Skin of body (tissue), 2 donors: ENCODE measurements around the gene CTDSPL. TPM values are rescaled to one million over a fixed set of nuclear protein-coding genes. Genes with fewer than 3 reads are reported as not detected.
"Not testable (repeated sequence)": the region's sequence is repeated elsewhere in the genome, so short reads cannot be mapped to it uniquely, and the experiment has no call there.

Source experiments
- DNase-seq: peaks from one replicate; lab custom pipeline; 2025; lab: John Stamatoyannopoulos, UW
- total RNA-seq: library from RNA; depleted of rRNA; stranded (reverse); fragments of >200 nt; gene quantifications from one replicate; pipeline ENCODE4 v1.2.3, GENCODE V29; 2014

Gene CTDSPL
- total RNA-seq, 1 donor from 2014 or later: 39.3 TPM

DNA sequence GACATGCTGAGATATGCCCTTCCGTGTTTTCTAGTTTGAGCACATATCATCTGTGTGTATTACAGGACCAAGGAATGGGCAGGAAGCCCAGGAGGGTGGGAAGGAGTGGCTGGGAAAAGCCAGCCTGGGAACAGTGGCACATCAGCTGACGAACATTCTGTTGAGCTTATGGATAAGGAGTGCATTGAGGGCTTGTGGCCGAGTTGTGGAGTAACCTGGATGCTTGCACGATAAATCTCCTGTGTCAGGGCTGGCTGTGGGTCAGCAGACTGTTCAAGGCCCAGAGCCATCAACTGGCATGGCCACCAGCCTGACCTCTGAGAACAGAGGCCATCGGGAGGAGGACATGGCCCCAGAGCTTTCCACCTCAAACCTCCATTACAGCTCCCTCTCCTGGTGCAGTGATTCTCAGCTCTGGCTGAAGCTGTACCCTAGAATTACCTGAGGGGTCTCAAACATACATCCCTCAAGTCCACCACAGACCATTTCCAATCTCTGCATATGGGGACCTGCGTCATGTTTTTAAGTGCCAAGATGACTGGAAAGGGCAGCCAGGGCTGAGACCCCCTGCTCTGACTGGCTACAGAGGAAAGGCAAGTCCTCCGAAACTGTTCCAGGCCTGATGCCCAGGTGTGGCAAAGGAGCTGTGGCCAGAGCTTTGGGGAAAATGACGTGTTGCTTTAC lies 124.1 kb downstream of the CTDSPL start:
- no peak for DNase-seq

DNA sequence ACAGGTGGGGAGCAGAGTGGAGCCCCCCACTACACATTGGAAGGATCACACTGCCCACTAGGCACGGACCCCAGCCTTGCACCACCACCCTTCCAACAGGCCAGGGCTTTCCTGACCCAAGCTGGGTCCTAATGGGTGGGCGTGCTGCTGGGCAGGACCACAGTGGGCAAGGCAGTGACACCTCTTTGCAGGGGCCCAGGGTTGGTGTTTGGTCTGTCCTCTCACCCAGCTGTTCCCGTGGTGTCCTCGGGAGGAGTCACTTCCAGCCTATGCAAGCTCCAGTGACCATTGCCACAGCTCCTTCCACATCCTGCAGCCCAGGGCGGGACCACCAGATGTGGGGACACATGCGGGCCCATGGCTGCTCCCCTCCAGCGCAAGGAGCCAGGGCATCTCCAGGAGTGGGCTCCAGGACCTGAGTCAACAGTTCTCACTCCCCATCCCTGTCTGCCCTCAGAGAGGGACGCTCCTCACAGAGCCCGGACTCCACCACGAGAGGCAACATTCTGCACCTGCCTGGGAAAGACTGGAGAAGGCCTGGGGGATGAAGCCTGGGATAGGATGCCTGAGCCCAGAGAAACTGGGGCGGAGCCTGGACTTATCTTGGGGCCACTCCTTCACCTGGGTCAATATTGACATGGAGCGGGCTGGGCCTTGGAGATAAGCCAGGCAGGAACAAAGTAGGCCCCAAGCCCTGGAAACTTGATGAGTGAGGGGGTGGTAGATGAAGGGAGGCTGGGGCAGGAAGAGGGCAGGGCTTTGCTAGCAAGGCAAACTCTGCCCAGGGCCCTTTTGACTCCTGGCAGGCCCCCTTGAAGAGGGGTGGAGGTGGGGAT lies 125.0 kb downstream of the CTDSPL start:
- DNase-seq: no peak

DNA sequence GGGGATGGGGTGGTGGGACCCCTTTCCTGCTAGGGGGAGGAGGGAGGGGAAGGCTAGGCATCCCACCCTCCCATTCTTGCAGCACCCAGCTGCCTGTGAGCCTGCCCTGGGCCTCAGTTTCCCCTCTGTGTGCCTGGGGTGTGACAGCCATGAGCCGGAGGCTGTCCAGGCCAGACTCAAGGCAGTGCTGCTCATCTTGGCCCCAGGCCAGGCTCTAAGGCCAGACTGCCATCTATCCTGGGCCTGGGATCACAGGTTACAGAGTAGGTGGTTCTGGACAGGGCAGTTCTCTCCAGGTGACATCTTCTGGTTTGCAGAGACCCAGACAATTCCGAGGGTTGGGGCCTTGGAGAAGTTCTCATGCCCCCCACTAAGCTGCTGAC lies 125.6 kb downstream of the CTDSPL start:
- no peak for DNase-seq

DNA sequence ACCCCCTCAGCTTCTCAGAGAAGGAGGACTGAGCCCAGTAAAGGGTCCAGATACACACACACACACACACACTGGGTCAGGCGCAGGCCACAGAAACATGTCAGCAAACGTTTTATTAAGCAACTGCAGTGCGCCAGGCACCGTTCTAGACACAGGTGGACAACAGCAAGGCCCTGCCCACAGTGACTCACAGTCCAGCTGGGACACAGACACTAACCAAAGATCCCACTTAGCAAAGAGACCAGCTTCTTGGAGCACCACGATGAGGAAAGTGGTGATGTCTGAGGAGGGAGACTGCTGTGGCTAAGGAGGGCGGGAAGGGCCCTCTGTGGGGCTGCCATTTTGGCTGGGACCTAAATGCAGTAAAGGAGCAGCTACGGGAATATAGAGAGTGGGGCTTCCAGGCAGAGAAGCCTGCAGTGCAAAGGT lies 126.1 kb downstream of the CTDSPL start:
- no peak for DNase-seq

DNA sequence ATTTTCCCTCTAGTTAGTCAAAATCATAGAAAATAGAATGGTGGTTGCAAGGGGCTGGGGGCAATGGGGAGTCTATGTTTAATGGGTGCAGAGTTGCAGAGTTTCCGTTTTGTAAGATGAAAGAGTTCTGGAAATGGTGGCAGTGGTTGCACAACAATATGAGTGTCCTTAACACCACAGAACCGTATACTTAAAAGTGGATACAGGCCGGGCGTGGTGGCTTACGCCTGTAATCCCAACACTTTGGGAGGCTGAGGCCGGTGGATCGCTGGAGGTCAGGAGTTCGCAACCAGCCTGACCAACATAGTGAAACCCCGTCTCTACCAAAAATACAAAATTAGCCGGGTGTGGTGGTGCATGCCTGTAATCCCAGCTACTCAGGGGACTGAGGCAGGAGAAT lies 126.7 kb downstream of the CTDSPL start:
- not testable (repeated sequence) for DNase-seq

DNA sequence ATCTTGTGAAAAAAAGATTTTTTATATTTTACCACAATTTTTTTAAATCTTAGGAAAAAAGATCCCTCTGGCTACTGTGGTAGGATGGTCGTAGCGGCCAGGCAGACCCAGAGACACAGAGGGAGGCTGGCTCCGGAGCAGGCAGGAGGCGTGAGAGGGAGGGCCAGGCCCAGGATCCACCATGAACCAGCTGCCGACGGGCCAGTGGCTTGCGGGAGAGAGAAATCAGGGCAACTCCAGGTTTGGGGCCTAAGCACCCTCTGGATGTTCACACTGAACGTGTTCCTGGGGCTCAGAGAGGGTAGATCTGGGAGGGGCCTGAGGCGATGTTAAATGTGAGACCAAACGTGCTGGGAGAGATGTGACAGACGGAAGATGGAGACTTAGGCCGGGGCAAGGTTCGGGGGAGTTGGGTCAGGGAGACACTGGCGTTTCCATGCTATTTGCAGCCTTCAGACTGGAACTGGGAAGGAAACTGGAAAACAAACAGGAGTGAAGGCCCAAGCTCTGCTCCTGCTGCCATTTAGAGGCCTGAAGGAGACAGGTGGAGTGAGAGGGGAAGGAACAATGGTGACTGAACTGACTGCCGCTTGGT lies 127.3 kb downstream of the CTDSPL start:
- no peak for DNase-seq

DNA sequence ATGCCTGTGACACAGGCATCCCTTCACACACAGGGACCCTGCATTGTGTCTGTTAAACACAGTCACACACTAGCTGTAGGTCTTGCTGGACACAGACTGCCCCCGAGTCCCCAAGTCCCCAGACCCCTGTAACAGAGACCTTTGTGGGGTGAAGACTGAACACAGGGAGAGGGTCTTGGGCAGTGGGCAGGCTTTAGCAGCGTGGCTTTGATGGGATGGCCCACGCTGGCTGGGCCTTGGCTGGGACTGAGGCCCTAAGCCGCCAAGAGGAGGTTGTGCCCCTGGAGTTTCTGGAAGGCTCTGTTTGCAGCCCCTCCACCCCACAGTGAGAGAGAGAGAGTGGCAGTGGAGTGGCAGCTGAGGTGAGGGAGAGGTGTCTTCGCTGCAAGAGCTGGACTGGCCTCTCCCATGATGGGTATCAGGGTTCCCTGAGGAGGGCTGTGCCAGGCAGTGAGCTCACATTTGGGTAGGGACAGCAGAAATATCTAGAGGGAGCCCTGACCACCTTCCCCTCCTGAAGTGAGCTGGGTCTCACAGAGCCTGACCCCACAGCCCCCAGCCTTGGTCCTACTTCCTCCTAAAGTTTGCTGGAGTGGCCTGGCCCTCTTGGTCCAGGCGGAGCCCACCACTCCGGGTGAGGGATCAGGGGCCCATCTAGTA lies 128.3 kb downstream of the CTDSPL start:
- DNase-seq: no peak

DNA sequence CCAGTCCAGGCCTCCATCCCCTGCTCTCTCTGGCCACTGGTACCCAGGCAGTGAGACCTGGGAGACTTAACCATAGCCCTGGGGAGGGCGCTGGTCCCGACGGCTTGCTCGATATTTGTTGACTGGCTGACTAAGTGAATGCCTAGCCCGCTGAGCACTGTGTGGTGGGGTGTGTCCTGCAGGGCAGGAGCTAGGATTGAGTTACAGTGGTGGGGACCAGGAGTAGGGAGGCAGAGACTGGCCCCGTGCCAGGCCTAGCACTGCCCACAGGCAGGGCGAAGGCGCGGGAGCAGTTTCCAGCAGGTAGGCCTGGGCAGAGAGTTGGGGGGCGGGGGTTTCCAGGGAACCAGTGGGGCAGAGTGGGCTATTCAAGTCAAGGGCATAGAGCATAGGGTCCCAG lies 128.8 kb downstream of the CTDSPL start, which contains the start of gene VILL:
TSS of gene VILL (plus strand) at position 260 of the 400 bp plus-strand sequence. CDS start 2,887 bp downstream, outside the sequence.
- DNase-seq: no peak

DNA sequence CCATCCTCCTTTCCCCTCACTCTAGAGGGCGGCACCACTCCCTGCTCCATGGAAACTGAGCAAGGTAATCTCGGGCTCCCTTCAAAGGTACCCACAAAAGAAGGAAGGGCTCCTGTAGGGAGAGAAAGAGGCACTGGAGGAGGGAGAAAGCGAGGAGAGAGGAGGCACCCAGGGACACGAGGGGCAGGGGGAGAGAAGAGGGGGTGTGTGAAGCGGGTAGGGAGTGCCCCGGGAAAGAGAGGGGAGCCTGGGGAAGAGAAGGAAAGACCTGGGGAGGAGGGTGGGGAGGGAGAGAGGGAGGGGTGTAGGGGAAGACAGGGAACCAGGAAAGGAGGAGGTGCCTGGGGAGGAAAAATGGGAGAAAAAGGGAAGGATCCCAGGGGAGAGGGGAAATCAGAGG lies 129.4 kb downstream of the CTDSPL start:
- DNase-seq: no peak

DNA sequence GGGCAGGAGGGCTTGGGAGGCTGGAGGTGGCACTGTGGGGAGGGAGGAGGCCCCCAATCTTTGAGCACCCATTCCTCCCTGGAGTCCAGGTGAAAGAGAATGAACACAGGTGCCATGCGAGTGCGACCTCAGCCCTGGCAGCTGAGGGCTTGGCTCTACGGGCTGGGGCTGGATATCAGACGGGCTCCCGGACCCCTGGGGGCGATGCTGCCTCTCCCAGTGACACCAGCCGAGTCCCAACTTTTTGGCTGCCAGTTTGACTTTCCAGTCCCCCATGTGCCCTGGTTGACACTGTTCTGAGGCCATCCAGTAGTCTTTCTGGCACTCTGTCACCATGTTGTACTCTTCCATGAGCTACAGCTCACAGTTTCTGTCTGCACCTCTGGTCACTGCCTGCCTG lies 130.1 kb downstream of the CTDSPL start:
- no peak for DNase-seq

DNA sequence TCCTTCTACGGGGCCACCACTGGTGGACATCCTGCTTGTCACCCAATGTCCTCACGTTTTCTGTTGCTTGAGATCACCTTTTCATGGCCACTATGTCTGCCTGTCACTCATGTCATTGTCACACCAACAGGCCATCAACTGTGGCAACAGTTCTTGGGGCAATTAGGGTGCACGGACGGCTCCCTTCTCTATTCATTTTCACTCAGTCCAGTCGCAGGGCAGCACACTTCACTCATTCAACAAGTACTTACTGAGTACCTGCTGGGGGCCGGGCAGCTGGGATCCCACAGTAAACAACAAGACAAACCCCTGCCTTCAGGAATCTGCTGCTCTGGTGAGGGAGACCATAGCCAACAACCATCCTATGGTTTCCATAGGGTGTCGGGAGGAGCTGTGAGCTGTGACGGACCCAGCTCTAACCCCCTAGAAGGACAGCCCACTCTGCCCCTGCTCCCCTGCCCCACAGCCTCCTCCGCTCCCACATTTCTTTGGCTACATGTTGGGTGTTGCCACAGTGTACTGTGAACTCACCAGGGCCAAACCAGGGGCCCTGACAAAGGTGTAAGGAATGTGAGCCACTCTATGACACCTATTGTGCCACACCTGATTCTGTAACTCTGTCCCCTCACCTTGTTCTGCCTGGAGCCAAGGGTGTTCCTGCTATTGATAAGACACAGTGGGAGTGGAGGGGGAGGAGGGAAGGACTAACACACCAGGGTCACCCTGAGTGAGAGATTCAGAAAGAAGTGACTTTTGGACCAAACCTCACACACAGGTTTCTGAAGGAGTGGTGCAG lies 130.8 kb downstream of the CTDSPL start:
- DNase-seq: no peak

DNA sequence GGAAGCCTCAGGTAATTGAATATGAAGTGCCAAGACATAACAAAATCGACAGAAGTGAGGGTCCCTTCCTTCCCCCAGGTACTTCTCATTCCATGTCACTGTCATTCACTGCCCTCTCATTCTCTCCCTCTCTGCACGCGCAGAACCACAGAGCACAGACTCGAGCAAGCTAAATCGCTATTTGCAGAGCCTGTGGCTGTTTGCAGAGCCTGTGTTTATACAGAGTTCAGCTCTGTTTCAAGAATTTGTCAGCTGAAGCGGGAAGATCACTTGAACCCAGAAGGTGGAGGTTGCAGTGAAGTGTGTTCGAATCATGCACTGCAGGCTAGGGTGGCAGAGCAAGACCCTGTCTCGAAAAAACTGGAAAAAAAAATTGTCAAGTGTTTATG lies 131.4 kb downstream of the CTDSPL start:
- DNase-seq: no peak

DNA sequence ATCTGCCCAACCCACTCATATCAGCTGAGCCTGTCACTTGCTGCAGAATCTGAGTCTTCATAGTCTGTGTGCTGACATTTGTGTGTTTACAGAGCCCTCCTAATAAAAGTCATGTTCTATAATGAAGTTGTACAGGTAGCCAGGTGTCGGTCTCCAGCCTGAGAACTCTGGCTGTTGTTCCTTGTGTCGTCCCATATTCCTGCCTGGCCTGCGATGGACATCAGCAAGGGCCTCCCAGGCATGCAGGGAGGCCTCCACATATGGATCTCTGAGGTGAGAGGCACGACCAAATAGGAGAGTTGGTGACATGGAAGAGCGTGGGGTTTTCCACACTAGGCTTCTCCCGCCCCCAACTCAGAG lies 131.8 kb downstream of the CTDSPL start:
- DNase-seq: no peak

DNA sequence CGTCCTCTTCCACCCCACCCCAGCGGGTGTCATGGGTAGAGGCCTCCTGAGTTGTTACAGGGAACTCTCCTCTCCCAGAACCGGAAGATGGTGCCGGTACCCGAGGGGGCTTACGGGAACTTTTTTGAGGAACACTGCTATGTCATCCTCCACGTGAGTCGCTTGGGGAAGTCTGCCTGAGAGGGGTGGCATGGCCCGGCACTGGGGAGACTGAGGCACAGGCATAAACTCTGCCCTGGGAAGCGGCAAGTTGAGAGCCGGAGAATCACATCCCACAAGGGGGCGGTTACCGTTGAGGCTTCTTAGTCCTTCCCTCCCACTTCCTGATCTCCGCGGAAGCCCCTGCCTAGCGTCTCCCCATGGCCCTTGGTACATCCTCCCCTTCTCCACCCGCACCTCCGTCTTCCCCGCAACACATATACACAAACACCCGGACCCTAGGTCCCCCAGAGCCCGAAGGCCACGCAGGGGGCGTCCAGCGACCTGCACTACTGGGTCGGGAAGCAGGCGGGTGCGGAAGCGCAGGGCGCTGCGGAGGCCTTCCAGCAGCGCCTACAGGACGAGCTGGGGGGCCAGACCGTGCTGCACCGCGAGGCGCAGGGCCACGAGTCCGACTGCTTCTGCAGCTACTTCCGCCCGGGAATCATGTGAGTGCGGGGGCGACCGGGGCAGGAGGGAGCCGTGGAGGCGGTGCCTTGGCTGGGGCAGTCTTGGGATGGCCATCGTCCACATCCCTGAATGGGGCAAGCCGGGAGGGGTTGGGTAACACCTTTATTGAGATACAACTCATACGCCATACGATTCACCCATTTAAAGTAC lies 132.3 kb downstream of the CTDSPL start:
- peak; percentile 51 for DNase-seq

DNA sequence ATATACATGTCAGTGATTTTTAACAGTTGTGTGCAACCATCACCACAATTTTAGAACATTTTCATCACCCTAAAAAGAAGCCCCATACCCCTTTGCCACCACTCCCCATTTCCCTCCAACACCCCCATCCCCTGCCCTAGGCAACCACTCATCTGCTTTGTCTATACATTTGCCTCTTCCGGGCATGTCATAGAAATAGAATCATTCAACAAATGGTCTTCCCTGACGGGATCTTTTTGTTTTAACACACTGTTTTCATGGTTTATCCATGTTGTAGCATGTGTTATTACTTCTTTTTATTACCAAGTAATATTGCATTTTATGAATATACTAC lies 132.9 kb downstream of the CTDSPL start:
- no peak for DNase-seq

DNA sequence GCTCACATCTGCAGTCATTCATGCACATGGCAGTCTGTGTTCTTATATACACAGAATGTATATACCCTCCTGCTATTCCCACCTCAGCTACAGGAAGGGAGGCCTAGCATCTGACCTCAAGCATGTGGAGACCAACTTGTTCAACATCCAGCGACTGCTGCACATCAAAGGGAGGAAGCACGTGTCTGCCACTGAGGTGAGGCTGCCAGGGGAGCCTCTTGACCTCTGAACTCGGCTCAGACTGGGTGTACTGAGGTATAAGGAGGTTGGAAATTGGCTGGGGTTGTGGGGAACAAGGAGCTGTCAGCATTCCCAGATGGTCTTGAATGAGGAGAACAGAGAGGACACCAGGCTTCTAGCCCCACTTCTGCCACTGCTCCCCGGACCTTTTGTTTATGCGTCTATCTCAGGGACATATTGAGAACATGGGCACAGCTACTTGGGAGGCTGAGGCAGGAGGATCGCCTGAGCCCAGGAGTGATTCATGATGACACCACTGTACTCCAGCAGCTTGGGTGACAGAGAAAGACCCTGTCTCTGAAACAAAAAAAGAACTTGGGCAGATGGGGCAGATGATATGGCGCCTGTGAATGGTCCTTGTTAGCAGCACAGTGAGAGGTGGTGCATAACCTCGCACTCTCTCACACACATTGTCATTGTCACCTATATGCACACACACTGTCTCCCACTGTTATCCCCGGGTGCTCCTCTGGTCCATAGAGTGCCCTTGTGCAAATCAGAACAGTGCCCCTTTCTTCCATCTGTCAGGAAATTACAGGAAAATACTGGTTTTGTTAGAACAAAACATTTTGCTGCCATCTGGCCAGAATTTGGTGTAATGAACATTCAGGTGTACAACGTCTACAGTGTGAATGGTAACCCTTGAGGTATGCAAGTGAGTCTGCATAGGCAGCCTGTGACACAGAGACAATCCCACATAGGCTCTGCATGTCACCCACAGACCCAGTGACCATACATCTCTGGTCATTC lies 134.3 kb downstream of the CTDSPL start:
- DNase-seq: no peak

DNA sequence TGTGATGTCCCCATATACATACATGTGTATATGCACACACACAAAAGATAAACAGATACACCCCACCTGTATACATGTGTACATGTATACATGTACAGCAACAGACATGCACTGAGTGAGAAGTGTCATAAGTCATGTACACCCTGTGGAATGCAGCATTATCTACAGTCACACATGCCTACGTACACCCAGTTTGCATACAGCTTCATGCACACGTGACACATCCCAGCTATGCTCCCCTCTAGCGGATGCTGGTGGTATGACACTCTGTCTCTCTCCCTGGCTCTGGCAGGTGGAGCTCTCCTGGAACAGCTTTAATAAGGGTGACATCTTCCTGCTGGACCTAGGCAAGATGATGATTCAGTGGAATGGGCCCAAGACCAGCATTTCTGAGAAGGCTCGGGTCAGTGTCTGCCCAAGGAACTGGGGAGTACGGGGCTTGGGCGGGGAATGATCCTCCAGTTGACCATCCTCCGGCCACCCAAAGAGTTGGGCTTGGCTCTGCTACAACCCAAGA lies 135.2 kb downstream of the CTDSPL start:
- DNase-seq: peak; percentile 78

DNA sequence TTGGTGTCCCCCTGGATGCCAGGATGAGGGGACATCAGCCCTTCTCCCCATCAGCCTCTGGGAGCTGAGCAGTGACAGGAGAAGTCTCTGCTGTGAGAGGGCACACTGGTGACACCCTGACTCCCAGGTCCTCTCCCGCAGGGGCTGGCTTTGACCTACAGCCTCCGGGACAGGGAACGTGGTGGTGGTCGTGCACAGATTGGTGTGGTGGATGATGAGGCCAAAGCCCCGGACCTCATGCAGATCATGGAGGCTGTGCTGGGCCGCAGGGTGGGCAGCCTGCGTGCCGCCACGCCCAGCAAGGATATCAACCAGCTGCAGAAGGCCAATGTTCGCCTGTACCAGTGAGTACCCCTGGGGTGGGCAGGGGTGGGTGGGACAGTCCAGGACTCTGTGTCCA lies 135.7 kb downstream of the CTDSPL start:
- DNase-seq: no peak

DNA sequence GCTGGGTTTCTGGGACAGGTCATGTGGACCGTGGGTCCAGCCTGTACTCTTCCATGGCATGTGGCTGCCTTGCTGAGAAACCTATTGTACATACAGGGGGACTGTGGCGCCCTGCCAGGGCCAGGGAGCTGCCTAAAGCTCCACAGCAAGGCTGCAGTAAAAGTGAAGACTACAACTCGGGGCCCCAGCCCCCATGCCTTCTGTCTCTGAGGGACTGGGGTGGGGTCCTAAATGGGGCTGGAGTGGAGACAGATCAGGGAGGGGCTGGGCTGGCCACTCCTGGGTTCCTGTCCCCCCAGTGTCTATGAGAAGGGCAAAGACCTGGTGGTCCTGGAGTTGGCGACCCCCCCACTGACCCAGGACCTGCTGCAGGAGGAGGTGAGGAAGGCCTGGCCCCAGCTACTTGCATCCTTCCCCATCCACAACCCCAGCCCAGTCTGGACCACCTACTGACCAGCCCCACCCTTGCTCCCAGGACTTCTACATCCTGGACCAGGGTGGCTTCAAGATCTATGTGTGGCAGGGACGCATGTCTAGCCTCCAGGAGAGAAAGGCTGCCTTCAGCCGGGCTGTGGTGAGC lies 136.2 kb downstream of the CTDSPL start:
- no peak for DNase-seq
